SU-DHL-6 (cell line): ENCODE measurements around the gene CARD18.

Source experiments
- H2AFZ ChIP-seq: fragments of 200-600 bp; sonication (generic); 2 replicates; pipeline ENCODE4 v1.6.1; 2014; ENCODE audit warnings: low read depth, mild to moderate bottlenecking, moderate library complexity, mixed read lengths, antibody characterized with exemption, low read length; ENCODE audit not compliant: severe bottlenecking
- H3F3A ChIP-seq: fragments of 200-600 bp; shearing (Covaris generic); 2 replicates; pipeline ENCODE4 v1.6.0; 2016; ENCODE audit warnings: antibody characterized with exemption, mild to moderate bottlenecking; ENCODE audit not compliant: insufficient read depth
- H3K27ac ChIP-seq: fragments of 200-600 bp; sonication (generic); 2 replicates; pipeline ENCODE4 v1.5.1; 2016; ENCODE audit warnings: low read depth, mild to moderate bottlenecking, low read length, moderate library complexity, mixed read lengths
- H3K27me3 ChIP-seq: fragments of 200-600 bp; sonication (generic), shearing (Covaris generic); 2 replicates; pipeline ENCODE4 v1.6.0; 2014; ENCODE audit warnings: mild to moderate bottlenecking, low read length
- H3K36me3 ChIP-seq: fragments of 200-600 bp; sonication (generic); 2 replicates; pipeline ENCODE4 v1.6.1; 2014; ENCODE audit warnings: mild to moderate bottlenecking, low read length, mixed read lengths
- H3K4me2 ChIP-seq: fragments of 300-600, 200-600 bp; shearing (Covaris generic), sonication (generic); 2 replicates; pipeline ENCODE4 v1.6.0; 2014; ENCODE audit warnings: low read length, low read depth, mild to moderate bottlenecking; ENCODE audit not compliant: poor library complexity, severe bottlenecking
- H3K4me3 ChIP-seq: fragments of 200-600 bp; sonication (generic); 2 replicates; pipeline ENCODE4 v1.5.1; 2014; ENCODE audit warnings: antibody characterized with exemption, low read length, mild to moderate bottlenecking, mixed read lengths; ENCODE audit not compliant: insufficient read depth, poor library complexity, severe bottlenecking
- H3K79me2 ChIP-seq: fragments of 200-600 bp; sonication (generic); 2 replicates; pipeline ENCODE4 v1.6.1; 2014; ENCODE audit warnings: mild to moderate bottlenecking, low read length, moderate library complexity; ENCODE audit not compliant: insufficient read depth
- H3K9ac ChIP-seq: fragments of 200-600 bp; sonication (generic); 2 replicates; pipeline ENCODE4 v1.7.0; 2014; ENCODE audit warnings: mild to moderate bottlenecking, low read length
- H3K9me2 ChIP-seq: fragments of 200-600 bp; sonication (generic); replicated peaks from 2 replicates; pipeline ENCODE4 v1.6.1; 2014; ENCODE audit warnings: low read length; ENCODE audit not compliant: insufficient read depth
- H3K9me3 ChIP-seq: fragments of 200-600 bp; sonication (generic); 2 replicates; pipeline ENCODE4 v1.6.1; 2014; ENCODE audit warnings: low read length, mixed read lengths; ENCODE audit not compliant: insufficient read depth
- H4K20me1 ChIP-seq: fragments of 200-600 bp; sonication (generic); 2 replicates; pipeline ENCODE4 v1.6.1; 2014; ENCODE audit warnings: low read depth, mild to moderate bottlenecking, antibody characterized with exemption, low read length, moderate library complexity, mixed read lengths
- EZH2phosphoT487 ChIP-seq: fragments of 200-600 bp; sonication (generic), shearing (Covaris generic); conservative IDR thresholded peaks from 2 replicates; pipeline ENCODE4 v1.6.1; 2018; ENCODE audit warnings: mild to moderate bottlenecking, antibody characterized with exemption, low read length, moderate library complexity, mixed read lengths
- TF ChIP-seq, protein P1 (sequence below): fragments of 200-600 bp; sonication (generic); IDR thresholded peaks from one replicate; pipeline ENCODE4 v1.5.1; 2017; ENCODE audit warnings: antibody characterized with exemption, mild to moderate bottlenecking, low read length, moderate library complexity; ENCODE audit not compliant: insufficient read depth, poor library complexity, severe bottlenecking

CARD18 gene

GRCh38 chr11:105177658-105178057, 38.1 kb upstream of the CARD18 start:
- H3K4me2 ChIP-seq = no peak overlapping the region
- no peak overlapping the region for H3K9ac ChIP-seq
- no peaks in the 10 kb centered on the region for H4K20me1 ChIP-seq
- no peaks in the 10 kb centered on the region for H3K36me3 ChIP-seq
- no peaks in the 10 kb centered on the region for H3K9me2 ChIP-seq
- no peaks in the 10 kb centered on the region for H3K9me3 ChIP-seq
- H2AFZ ChIP-seq = no peak overlapping the region
- H3K4me3 ChIP-seq = no peak overlapping the region
- no peaks in the 10 kb centered on the region for H3K27me3 ChIP-seq
- H3K79me2 ChIP-seq = no peaks in the 10 kb centered on the region
- no peak overlapping the region for H3K27ac ChIP-seq
- H3F3A ChIP-seq = no peaks in the 10 kb centered on the region
- TF ChIP-seq EZH2phosphoT487 = no peak
- TF ChIP-seq, protein P1, sequence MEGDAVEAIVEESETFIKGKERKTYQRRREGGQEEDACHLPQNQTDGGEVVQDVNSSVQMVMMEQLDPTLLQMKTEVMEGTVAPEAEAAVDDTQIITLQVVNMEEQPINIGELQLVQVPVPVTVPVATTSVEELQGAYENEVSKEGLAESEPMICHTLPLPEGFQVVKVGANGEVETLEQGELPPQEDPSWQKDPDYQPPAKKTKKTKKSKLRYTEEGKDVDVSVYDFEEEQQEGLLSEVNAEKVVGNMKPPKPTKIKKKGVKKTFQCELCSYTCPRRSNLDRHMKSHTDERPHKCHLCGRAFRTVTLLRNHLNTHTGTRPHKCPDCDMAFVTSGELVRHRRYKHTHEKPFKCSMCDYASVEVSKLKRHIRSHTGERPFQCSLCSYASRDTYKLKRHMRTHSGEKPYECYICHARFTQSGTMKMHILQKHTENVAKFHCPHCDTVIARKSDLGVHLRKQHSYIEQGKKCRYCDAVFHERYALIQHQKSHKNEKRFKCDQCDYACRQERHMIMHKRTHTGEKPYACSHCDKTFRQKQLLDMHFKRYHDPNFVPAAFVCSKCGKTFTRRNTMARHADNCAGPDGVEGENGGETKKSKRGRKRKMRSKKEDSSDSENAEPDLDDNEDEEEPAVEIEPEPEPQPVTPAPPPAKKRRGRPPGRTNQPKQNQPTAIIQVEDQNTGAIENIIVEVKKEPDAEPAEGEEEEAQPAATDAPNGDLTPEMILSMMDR = no peak

DNA sequence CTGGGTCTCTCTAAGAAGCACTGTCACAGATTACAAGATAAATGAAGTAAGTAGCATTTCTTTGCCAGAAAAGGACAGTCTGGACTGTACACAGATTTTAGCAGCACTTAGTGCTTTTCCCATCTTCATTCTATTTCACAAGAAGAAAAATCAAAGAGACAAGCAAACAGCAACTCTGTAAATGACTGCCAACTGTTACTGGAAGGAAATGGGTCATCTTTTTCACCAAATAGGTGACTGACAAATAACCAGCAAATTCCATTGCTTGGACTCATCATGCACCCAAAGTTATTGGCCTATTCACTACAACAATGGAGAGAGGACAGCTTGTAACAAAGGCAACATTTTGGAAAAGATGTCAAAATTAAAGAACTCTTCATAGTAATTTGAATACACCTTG, 28.9 kb upstream of the CARD18 start:
- Histone ChIP-seq H3K9ac (no peak overlapping the region), H3K9me3 (no peaks in the 10 kb centered on the region), H3K9me2 (no peaks in the 10 kb centered on the region), H3K4me2 (no peak overlapping the region), H3K27me3 (no peaks in the 10 kb centered on the region), H4K20me1 (no peaks in the 10 kb centered on the region), H3K27ac (no peak overlapping the region), H3K79me2 (no peaks in the 10 kb centered on the region), H3K4me3 (no peak overlapping the region), H3F3A (no peaks in the 10 kb centered on the region), H2AFZ (no peak overlapping the region), H3K36me3 (no peaks in the 10 kb centered on the region)
- TF ChIP-seq EZH2phosphoT487 = no peak
- TF ChIP-seq, protein P1 = no peak

GRCh38 chr11:105167244-105167643, 27.7 kb upstream of the CARD18 start:
- no peaks in the 10 kb centered on the region for H3K9me3 ChIP-seq
- H3K79me2 ChIP-seq = no peaks in the 10 kb centered on the region
- H3K4me3 ChIP-seq = no peak overlapping the region
- no peak for TF ChIP-seq EZH2phosphoT487
- TF ChIP-seq, protein P1 = no peak
- H3K4me2 ChIP-seq = no peak overlapping the region
- H4K20me1 ChIP-seq = no peaks in the 10 kb centered on the region
- no peaks in the 10 kb centered on the region for H3K9me2 ChIP-seq
- H2AFZ ChIP-seq = no peak overlapping the region
- H3K27ac ChIP-seq = no peak overlapping the region
- no peaks in the 10 kb centered on the region for H3K36me3 ChIP-seq
- no peak overlapping the region for H3K9ac ChIP-seq
- no peaks in the 10 kb centered on the region for H3K27me3 ChIP-seq
- H3F3A ChIP-seq = no peaks in the 10 kb centered on the region

GRCh38 chr11:105164208-105164607, 24.6 kb upstream of the CARD18 start:
- Histone ChIP-seq H3K79me2 (no peaks in the 10 kb centered on the region), H3K4me3 (no peak overlapping the region), H3K27ac (no peak overlapping the region), H4K20me1 (no peaks in the 10 kb centered on the region), H3K9me2 (no peaks in the 10 kb centered on the region), H3K9ac (no peak overlapping the region), H3K27me3 (no peaks in the 10 kb centered on the region), H3K36me3 (no peaks in the 10 kb centered on the region), H3K9me3 (no peaks in the 10 kb centered on the region), H2AFZ (no peak overlapping the region), H3K4me2 (no peak overlapping the region), H3F3A (no peaks in the 10 kb centered on the region)
- TF ChIP-seq EZH2phosphoT487 = no peak
- TF ChIP-seq, protein P1 = no peak
